ENCODE data around the gene TM7SF2.

Gene TM7SF2

GRCh38 chr11:65086809-65087208 is 24.9 kb upstream of the TM7SF2 start:
- peak overlapping the region; percentile 13; the same call in 1 of the 2 replicates for H3K27ac ChIP-seq
- POLR2A ChIA-PET (ENCODE audit: low non-redundant PET): no interaction called here
- CTCF ChIA-PET: interaction anchor here (0.7 to 1.6 kb wide), 3 partner anchors 23 to 230 kb away, joined by 3 to 5 read pairs (median 5); no protein-coding TSS in a partner anchor
- no peak for TF ChIP-seq CTCF (conservative IDR thresholded peaks at IDR 0.05; ENCODE audit: low read depth)
- no peak for DNase-seq (ENCODE audit: low spot score)

- TF ChIP-seq CTCF (conservative IDR thresholded peaks at IDR 0.05; ENCODE audit: low read depth): no peak
- ChIA-PET POLR2A (ENCODE audit: low non-redundant PET) (no interaction called here), CTCF (interaction anchor here (0.7 to 1.0 kb wide), 2 partner anchors 23 to 231 kb away, joined by 3 to 5 read pairs; no protein-coding TSS in a partner anchor)
- no peak overlapping the region for H3K27ac ChIP-seq
- no peak for DNase-seq (ENCODE audit: low spot score)
Measured at GRCh38 chr11:65087216-65087615, 24.5 kb upstream of the TM7SF2 start.

GRCh38 chr11:65087827-65088226 is 23.8 kb upstream of the TM7SF2 start:
- TF ChIP-seq CTCF (conservative IDR thresholded peaks at IDR 0.05; ENCODE audit: low read depth): no peak
- H3K27ac ChIP-seq: no peak overlapping the region
- ChIA-PET POLR2A (ENCODE audit: low non-redundant PET) (no interaction called here), CTCF (no interaction called here)
- DNase-seq (ENCODE audit: low spot score): no peak

- CTCF ChIA-PET: interaction anchor here (0.6 kb wide), 1 partner anchor 15 kb away, joined by 3 read pairs; no protein-coding TSS in a partner anchor
- TF ChIP-seq CTCF (conservative IDR thresholded peaks at IDR 0.05; ENCODE audit: low read depth): no peak
- no peak for DNase-seq (ENCODE audit: low spot score)
- H3K27ac ChIP-seq: peak overlapping the region; percentile 42; the same call in 1 of the 2 replicates
- POLR2A ChIA-PET (ENCODE audit: low non-redundant PET): interaction anchor here (0.5 kb wide), 1 partner anchor 723 kb away, joined by 3 read pairs; no protein-coding TSS in a partner anchor
Measured at GRCh38 chr11:65089621-65090020, 22.1 kb upstream of the TM7SF2 start.

- ChIA-PET POLR2A (ENCODE audit: low non-redundant PET) (no interaction called here), CTCF (interaction anchor here (0.6 kb wide), 4 partner anchors 14 to 306 kb away, joined by 3 to 4 read pairs (median 4); partner anchors contain the start of gene TM7SF2)
- DNase-seq (ENCODE audit: low spot score): no peak
- H3K27ac ChIP-seq: peak overlapping the region; percentile 42
- no peak for TF ChIP-seq CTCF (conservative IDR thresholded peaks at IDR 0.05; ENCODE audit: low read depth)
Measured at GRCh38 chr11:65090628-65091027, 21.0 kb upstream of the TM7SF2 start.

GRCh38 chr11:65095427-65095826 is 16.2 kb upstream of the TM7SF2 start:
- DNase-seq (ENCODE audit: low spot score): no peak
- TF ChIP-seq CTCF (conservative IDR thresholded peaks at IDR 0.05; ENCODE audit: low read depth): no peak
- peak overlapping the region; percentile 85 for H3K27ac ChIP-seq
- ChIA-PET CTCF (interaction anchor here (1.4 kb wide), 1 partner anchor 15 kb away, joined by 4 read pairs; no protein-coding TSS in a partner anchor), POLR2A (ENCODE audit: low non-redundant PET) (no interaction called here)
